NT2/D1 (cell line): ENCODE measurements around the gene DPP6.

ENCODE experiments used
- DNase-seq: peaks from one replicate; pipeline ENCODE4 v3.0.0-alpha.2; 2011; ENCODE audit warnings: low read depth, low spot score
- H3K27me3 ChIP-seq: 2 replicates; pipeline ENCODE4 v1.6.0; 2011; ENCODE audit warnings: mild to moderate bottlenecking; ENCODE audit not compliant: insufficient read length, insufficient read depth
- H3K36me3 ChIP-seq: 2 replicates; pipeline ENCODE4 v1.6.1; 2011; ENCODE audit warnings: mild to moderate bottlenecking, low read length, mixed read lengths; ENCODE audit not compliant: insufficient read depth, insufficient read length
- H3K4me1 ChIP-seq: 2 replicates; pipeline ENCODE4 v1.5.1; 2011; ENCODE audit not compliant: insufficient read depth, insufficient read length
- H3K4me3 ChIP-seq: 2 replicates; pipeline ENCODE4 v1.5.1; 2011; ENCODE audit warnings: low read depth; ENCODE audit not compliant: insufficient read length
- H3K9ac ChIP-seq: 2 replicates; pipeline ENCODE4 v1.6.0; 2011; ENCODE audit warnings: low read depth; ENCODE audit not compliant: insufficient read length
- H3K9me3 ChIP-seq: 2 replicates; pipeline ENCODE4 v1.5.1; 2011; ENCODE audit warnings: mild to moderate bottlenecking, low read length; ENCODE audit not compliant: insufficient read depth
- SUZ12 ChIP-seq: IDR thresholded peaks from 2 replicates; pipeline ENCODE4 v1.6.1; 2011; ENCODE audit not compliant: insufficient read length, insufficient read depth; ENCODE audit errors: extremely low read depth
- YY1 ChIP-seq: IDR thresholded peaks from 2 replicates; pipeline ENCODE4 v1.6.1; 2011; ENCODE audit not compliant: insufficient read length, insufficient read depth
- ZNF274 ChIP-seq: IDR thresholded peaks from 2 replicates; pipeline ENCODE4 v1.6.1; 2011; ENCODE audit warnings: mild to moderate bottlenecking, low read depth, low read length

DPP6 gene

DNA sequence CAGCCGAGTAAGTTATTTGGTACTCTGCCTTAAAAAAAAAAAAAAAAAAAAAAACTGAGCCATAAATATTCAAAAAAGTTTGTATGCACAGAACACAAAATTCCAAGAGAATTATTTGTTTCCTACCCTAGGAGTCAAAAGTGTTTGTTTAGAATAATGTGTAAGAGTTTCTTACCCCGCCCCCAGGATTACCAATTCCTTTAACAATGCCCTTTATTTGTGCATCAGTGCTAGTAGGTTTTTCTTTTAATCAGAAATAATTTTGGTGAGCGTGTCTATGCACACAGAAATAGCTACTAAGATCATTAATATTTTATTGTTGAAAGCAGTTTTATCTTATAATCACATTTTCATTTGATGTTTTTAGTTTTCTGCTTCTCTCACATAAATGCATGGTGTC, 374.6 kb downstream of the DPP6 start:
- Histone ChIP-seq H3K9me3 (no peaks in the 10 kb centered on the region), H3K36me3 (no peaks in the 10 kb centered on the region), H3K4me3 (no peak overlapping the region), H3K9ac (no peak overlapping the region), H3K4me1 (no peaks in the 10 kb centered on the region), H3K27me3 (no peaks in the 10 kb centered on the region)
- TF ChIP-seq YY1 (no peak), ZNF274 (no peak), SUZ12 (no peak)
- DNase-seq: no peak

DNA sequence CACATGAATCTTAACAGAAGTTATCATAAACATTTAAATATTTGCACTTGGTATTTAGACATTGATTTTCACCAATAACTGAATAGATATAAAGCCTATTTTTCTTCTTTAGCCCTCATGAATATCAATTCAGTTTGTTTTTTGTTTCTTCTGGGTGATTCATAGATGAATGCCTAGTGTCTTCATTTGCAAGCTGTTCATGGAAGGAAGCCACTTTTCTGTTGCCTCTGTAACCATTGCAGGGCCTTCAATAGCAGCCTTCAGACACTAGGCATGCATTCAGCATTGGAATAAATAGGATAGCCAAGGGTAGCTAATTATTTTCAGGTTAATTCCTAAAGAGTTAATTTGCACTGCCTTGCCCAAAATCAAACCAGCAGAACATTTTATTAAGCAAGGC, 375.3 kb downstream of the DPP6 start:
- no peak for DNase-seq
- Histone ChIP-seq H3K27me3 (no peaks in the 10 kb centered on the region), H3K36me3 (no peaks in the 10 kb centered on the region), H3K9me3 (no peaks in the 10 kb centered on the region), H3K4me1 (no peaks in the 10 kb centered on the region), H3K4me3 (no peak overlapping the region), H3K9ac (no peak overlapping the region)
- TF ChIP-seq SUZ12 (no peak), YY1 (no peak), ZNF274 (no peak)

DNA sequence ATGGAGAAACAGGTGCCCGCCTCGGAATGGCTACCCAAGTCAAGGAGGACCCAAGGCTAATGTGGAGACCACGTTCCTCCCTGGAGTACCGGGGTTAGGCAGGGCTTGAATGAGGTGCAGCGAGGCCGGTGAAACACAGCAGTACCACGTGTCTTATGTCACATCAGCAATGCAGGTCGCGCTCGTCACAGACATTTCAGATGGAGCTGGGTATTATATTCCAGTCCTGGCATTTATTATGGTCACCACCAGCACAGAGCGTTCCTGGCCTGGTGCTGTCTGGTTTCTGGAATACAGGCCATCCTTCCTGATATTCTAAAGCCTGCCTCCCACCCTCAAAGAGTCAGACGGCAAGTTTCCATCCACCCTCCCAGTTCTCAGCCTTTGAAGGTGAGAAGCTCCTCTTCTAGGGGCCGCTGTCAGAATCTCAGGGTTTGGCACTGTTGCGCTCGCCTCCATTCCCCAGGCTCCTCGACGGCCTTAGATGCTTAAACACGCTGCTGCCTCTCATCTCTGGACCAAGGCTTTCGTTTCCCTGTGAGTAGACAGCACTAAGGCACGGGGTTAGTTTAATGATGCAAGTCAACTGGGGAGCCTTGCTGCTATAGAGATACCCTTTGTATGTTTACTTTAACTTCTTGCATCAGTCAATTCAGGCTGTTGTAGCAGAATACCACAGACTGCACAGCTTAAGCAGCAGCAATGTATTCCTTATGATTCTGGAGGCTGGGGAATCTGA, 377.6 kb downstream of the DPP6 start:
- Histone ChIP-seq H3K4me3 (no peak overlapping the region), H3K36me3 (no peaks in the 10 kb centered on the region), H3K27me3 (no peaks in the 10 kb centered on the region), H3K4me1 (no peaks in the 10 kb centered on the region), H3K9ac (no peak overlapping the region), H3K9me3 (no peaks in the 10 kb centered on the region)
- no peak for TF ChIP-seq SUZ12
- no peak for TF ChIP-seq YY1
- no peak for TF ChIP-seq ZNF274
- no peak for DNase-seq

DNA sequence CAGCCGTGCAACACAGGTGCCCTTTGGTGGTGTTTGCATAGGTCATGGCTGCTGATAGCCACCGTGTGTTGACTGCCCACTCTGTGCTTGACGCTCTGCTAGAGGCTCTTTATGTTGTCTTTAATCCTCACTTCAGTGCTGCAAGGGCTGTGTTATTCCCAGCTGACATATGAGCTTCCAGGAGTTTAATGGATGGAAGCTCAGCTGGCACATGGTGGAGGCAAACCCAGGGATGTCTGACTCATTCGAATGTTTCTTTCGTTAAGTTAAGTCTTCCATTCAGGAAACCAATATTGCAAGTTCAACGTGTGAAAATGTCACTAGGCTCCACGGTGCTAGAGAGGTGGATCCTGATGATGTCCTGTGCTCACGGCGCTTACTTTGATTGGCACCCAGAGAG, 378.4 kb downstream of the DPP6 start:
- no peaks in the 10 kb centered on the region for H3K36me3 ChIP-seq
- no peak for TF ChIP-seq SUZ12
- TF ChIP-seq YY1: no peak
- no peak for TF ChIP-seq ZNF274

DNA sequence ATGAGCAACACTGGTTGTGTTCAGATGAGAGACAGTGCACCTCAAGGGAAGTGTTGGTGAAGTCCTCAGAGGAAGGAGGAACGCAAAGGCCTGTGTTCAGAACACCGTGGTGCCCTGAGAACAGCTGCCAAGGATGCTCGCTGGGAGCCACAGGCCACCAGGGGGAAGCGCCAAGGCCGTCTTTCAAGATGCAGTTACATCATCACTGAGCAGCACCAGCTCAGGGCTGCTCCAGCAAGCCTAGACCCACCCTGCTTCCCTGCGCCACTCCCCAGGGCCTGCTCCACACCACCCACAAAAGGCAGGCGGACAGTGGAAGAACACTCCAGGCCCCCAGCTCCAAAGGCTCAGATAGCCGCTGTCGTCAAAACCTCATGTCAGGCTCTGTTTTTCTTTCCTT, 378.8 kb downstream of the DPP6 start:
- Histone ChIP-seq H3K9me3 (no peaks in the 10 kb centered on the region), H3K27me3 (no peaks in the 10 kb centered on the region), H3K4me1 (no peaks in the 10 kb centered on the region), H3K9ac (no peak overlapping the region), H3K36me3 (no peaks in the 10 kb centered on the region), H3K4me3 (no peak overlapping the region)
- DNase-seq: no peak
- TF ChIP-seq SUZ12 (no peak), YY1 (no peak), ZNF274 (no peak)

More for the DNA sequence above, 378.4 kb downstream of the DPP6 start:
- H3K4me1 ChIP-seq: no peaks in the 10 kb centered on the region
- no peaks in the 10 kb centered on the region for H3K27me3 ChIP-seq
- no peak overlapping the region for H3K9ac ChIP-seq
- H3K4me3 ChIP-seq: no peak overlapping the region
- no peak for DNase-seq
- no peaks in the 10 kb centered on the region for H3K9me3 ChIP-seq

DNA sequence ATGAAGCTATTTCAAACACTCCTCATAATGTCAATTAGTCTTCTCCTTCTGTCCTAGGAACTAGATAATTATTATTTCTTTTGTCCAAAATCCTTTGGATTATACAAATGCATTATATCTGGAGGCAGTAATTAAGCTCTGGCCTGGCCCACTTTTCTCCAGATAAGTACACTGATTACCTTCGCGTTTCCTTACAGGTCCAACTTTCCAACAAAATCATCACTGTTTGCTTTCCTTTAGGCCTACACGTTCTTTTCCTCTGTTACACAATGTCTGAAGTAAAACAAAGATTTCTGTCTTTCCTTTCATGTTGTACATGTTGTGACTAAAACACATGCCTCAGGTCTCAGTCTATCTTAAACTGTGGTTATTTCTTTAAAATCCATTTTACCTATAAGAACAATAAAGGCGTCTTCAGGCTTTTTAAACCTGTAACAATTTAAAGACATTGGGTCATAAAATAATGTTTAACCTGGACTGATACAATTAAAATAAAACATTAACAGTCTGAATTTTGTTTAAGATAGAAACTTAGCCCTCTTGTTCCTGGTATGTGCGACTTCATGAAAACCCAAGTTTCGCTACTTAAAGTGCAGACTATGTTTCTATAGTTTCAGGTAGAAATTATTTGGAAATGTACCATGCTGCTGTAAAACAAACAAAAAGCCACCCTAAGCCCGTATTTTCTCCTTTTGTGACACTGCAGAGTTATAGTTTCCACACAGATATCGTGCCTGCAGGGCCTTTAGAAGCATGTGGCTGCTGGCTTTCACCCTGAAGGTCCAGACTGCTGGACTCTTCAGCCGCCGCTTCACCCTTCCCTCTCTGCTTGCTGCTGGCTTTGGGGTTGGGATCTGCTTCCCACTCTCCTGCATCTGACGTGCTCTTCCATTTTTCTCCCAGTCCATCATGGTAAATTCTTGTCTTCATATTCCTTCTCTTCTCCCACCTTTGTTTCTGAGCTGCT, 381.7 kb downstream of the DPP6 start:
- H3K4me1 ChIP-seq: no peaks in the 10 kb centered on the region
- TF ChIP-seq ZNF274 (no peak), YY1 (no peak), SUZ12 (no peak)
- no peak overlapping the region for H3K9ac ChIP-seq
- DNase-seq: no peak
- no peak overlapping the region for H3K4me3 ChIP-seq
- no peaks in the 10 kb centered on the region for H3K36me3 ChIP-seq
- no peaks in the 10 kb centered on the region for H3K27me3 ChIP-seq
- no peaks in the 10 kb centered on the region for H3K9me3 ChIP-seq

DNA sequence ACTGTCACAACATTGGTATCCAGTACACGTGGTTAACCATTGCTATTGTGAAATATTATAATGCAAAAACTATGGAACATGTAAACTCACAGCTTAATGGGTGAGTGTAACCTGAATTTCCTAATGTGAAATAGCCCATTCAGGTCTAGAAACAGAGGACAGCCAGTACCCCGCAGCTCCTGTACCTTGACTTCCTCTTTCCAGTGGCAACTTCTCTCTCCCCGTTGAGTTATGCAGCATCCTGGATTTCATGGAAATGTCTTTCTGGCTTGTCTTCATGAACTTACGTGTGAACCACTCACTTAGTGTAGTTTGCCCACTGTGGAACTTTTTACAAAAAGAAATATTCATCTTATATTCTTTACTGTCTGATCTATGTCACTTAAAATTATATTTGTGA, 384.4 kb downstream of the DPP6 start:
- Histone ChIP-seq H3K9me3 (no peaks in the 10 kb centered on the region), H3K9ac (no peak overlapping the region), H3K4me3 (no peak overlapping the region), H3K36me3 (no peaks in the 10 kb centered on the region), H3K4me1 (no peaks in the 10 kb centered on the region), H3K27me3 (no peaks in the 10 kb centered on the region)
- TF ChIP-seq SUZ12: no peak
- no peak for TF ChIP-seq YY1
- no peak for TF ChIP-seq ZNF274
- no peak for DNase-seq
